ENCODE results near the gene TRPC4.
A peak's percentile ranks its signal among the peaks of the same experiment; 100 is the strongest.

Gene TRPC4

GRCh38 chr13:37608750-37609339 is 260.7 kb downstream of the TRPC4 start:
- H3K9me3 ChIP-seq, result no peaks in the 10 kb centered on the region
- peak in 1 of 2 experiments; percentile 15 for TF ChIP-seq CTCF (IDR thresholded peaks at IDR 0.05)
- H3K4me3 ChIP-seq, result no peak overlapping the region
- H3K4me1 ChIP-seq, result no peaks in the 10 kb centered on the region
- DNase-seq, result no peak
- H3K27ac ChIP-seq, result no peak overlapping the region
- no peaks in the 10 kb centered on the region for H3K36me3 ChIP-seq
- intact Hi-C loops (cut with DNase I; ENCODE audit: low total_unique reads), result no loop called here
- H3K27me3 ChIP-seq, result no peaks in the 10 kb centered on the region

GRCh38 chr13:37602733-37603381 is 266.7 kb downstream of the TRPC4 start:
- H3K27ac ChIP-seq, result no peak overlapping the region
- peaks cover 0 to 4% (median 0%) of the 10 kb centered on the region in 4 donors for H3K4me1 ChIP-seq
- DNase-seq, result no peak
- no peaks in the 10 kb centered on the region for H3K9me3 ChIP-seq
- peak; percentile 62 to 69 for TF ChIP-seq CTCF (IDR thresholded peaks at IDR 0.05)
- no peaks in the 10 kb centered on the region for H3K27me3 ChIP-seq
- H3K36me3 ChIP-seq, result no peaks in the 10 kb centered on the region
- H3K4me3 ChIP-seq, result no peak overlapping the region
- intact Hi-C loops (cut with DNase I; ENCODE audit: low total_unique reads), result no loop called here

- DNase-seq, result no peak
- Histone ChIP-seq H3K4me3 (no peak overlapping the region), H3K27ac (no peak overlapping the region), H3K4me1 (peaks cover 0 to 4% (median 0%) of the 10 kb centered on the region in 4 donors), H3K9me3 (no peaks in the 10 kb centered on the region), H3K27me3 (no peaks in the 10 kb centered on the region), H3K36me3 (no peaks in the 10 kb centered on the region)
- no peak for TF ChIP-seq CTCF (IDR thresholded peaks at IDR 0.05)
- intact Hi-C loops (cut with DNase I; ENCODE audit: low total_unique reads), result no loop called here
Measured at GRCh38 chr13:37601648-37602440, 267.7 kb downstream of the TRPC4 start.

- Histone ChIP-seq H3K27ac (no peak overlapping the region), H3K4me1 (peaks cover 0 to 4% (median 2%) of the 10 kb centered on the region in 4 donors), H3K36me3 (no peaks in the 10 kb centered on the region), H3K4me3 (no peak overlapping the region), H3K9me3 (no peaks in the 10 kb centered on the region), H3K27me3 (no peaks in the 10 kb centered on the region)
- no peak for DNase-seq
- intact Hi-C loops (cut with DNase I; ENCODE audit: low total_unique reads), result no loop called here
- no peak for TF ChIP-seq CTCF (IDR thresholded peaks at IDR 0.05)
Measured at GRCh38 chr13:37599519-37599918, 270.1 kb downstream of the TRPC4 start.

GRCh38 chr13:37598597-37598996 is 271.0 kb downstream of the TRPC4 start, which contains the start of gene POSTN:
Gene POSTN (minus strand): TSS chr13:37598768. CDS start chr13:37598726, 42 bp downstream.
- no peaks in the 10 kb centered on the region for H3K27me3 ChIP-seq
- peak within 1 kb of the TSS; percentile 0 to 18 for H3K4me3 ChIP-seq
- peaks cover 0 to 7% (median 2%) of the 10 kb centered on the region in 4 donors for H3K4me1 ChIP-seq
- DNase-seq, result no peak
- no peak within 1 kb of the TSS for H3K27ac ChIP-seq
- intact Hi-C loops (cut with DNase I; ENCODE audit: low total_unique reads), result no loop called here
- no peak for TF ChIP-seq CTCF (IDR thresholded peaks at IDR 0.05)
- no peaks in the 10 kb centered on the region for H3K9me3 ChIP-seq
- no peaks in the 10 kb centered on the region for H3K36me3 ChIP-seq
